Skeletal muscle tissue (tissue), 4 donors: Measurements from ENCODE around the gene CCDC187. TPM values are rescaled to one million over a fixed set of nuclear protein-coding genes. Genes with fewer than 3 reads are reported as not detected.

Experiments
- H3K27ac ChIP-seq: one replicate; pipeline ENCODE4 v1.7.0; 2013; ENCODE audit warnings: mild to moderate bottlenecking, low read depth, low read length, inconsistent platforms
- H3K27me3 ChIP-seq, 3 donors: one replicate each; pipeline ENCODE4 v1.7.0; 2013; ENCODE audit warnings: low read length in 3 of 3; ENCODE audit not compliant: control insufficient read depth in 3 of 3, insufficient read depth in 3 of 3
- H3K36me3 ChIP-seq, 3 donors: one replicate each; pipeline ENCODE4 v1.7.0; 2013; ENCODE audit warnings: low read length in 3 of 3; ENCODE audit not compliant: control insufficient read depth in 3 of 3, insufficient read depth in 3 of 3
- H3K4me1 ChIP-seq, 3 donors: one replicate each; pipeline ENCODE4 v1.7.0; 2013; ENCODE audit warnings: low read length in 3 of 3, mild to moderate bottlenecking in 3 of 3; ENCODE audit not compliant: control insufficient read depth in 3 of 3, insufficient read depth in 3 of 3
- H3K4me3 ChIP-seq, 3 donors: one replicate each; pipeline ENCODE4 v1.7.0; 2013; ENCODE audit warnings: low read length in 3 of 3
- H3K9ac ChIP-seq, 3 donors: one replicate each; pipeline ENCODE4 v1.7.0; 2013; ENCODE audit warnings: low read length in 3 of 3, mild to moderate bottlenecking in 3 of 3, moderate library complexity in 2 of 3, low read depth in 1 of 3
- H3K9me3 ChIP-seq, 3 donors: one replicate each; pipeline ENCODE4 v1.7.0; 2013; ENCODE audit warnings: low read length in 3 of 3; ENCODE audit not compliant: control insufficient read depth in 3 of 3
- total RNA-seq: library from RNA; depleted of rRNA; stranded (reverse); fragments of >200 nt; gene quantifications from one replicate; pipeline ENCODE4 v1.2.3, GENCODE V29; 2014
- donor health status: Osteomylitis.

Gene CCDC187
- total RNA-seq, 1 donor from 2014 or later = under 0.01 TPM

- Histone ChIP-seq H3K27me3 (peaks cover 27 to 64% (median 44%) of the 10 kb centered on the region in 3 donors), H3K4me3 (no peak overlapping the region), H3K4me1 (peaks cover 2 to 17% (median 7%) of the 10 kb centered on the region in 3 donors), H3K9me3 (no peaks in the 10 kb centered on the region), H3K27ac (no peak overlapping the region), H3K36me3 (no peaks in the 10 kb centered on the region), H3K9ac (peak overlapping the region in 1 of 3 donors; percentile 8)
Measured at GRCh38 chr9:136346157-136346481, 42.2 kb upstream of the CCDC187 start.

- H3K4me1 ChIP-seq = peaks cover 2 to 17% (median 7%) of the 10 kb centered on the region in 3 donors
- H3K9me3 ChIP-seq = no peaks in the 10 kb centered on the region
- H3K36me3 ChIP-seq = no peaks in the 10 kb centered on the region
- H3K9ac ChIP-seq = peak overlapping the region in 2 of 3 donors; percentile 33
- H3K27ac ChIP-seq = no peak overlapping the region
- H3K27me3 ChIP-seq = peaks cover 25 to 66% (median 47%) of the 10 kb centered on the region in 3 donors
- H3K4me3 ChIP-seq = no peak overlapping the region
Measured at GRCh38 chr9:136345281-136346156, 41.6 kb upstream of the CCDC187 start.

GRCh38 chr9:136344544-136345280 lies 40.8 kb upstream of the CCDC187 start:
- H3K27ac ChIP-seq = no peak overlapping the region

GRCh38 chr9:136343884-136344269 lies 40.0 kb upstream of the CCDC187 start:
- peaks cover 2 to 17% (median 7%) of the 10 kb centered on the region in 3 donors for H3K4me1 ChIP-seq

More at GRCh38 chr9:136344544-136345280, 40.8 kb upstream of the CCDC187 start:
- H3K27me3 ChIP-seq = peaks cover 25 to 62% (median 47%) of the 10 kb centered on the region in 3 donors
- no peaks in the 10 kb centered on the region for H3K36me3 ChIP-seq
- H3K4me1 ChIP-seq = peaks cover 2 to 17% (median 7%) of the 10 kb centered on the region in 3 donors
- no peak overlapping the region for H3K9ac ChIP-seq
- H3K9me3 ChIP-seq = no peaks in the 10 kb centered on the region
- H3K4me3 ChIP-seq = no peak overlapping the region

GRCh38 chr9:136343121-136343883 lies 39.4 kb upstream of the CCDC187 start:
- Histone ChIP-seq H3K36me3 (no peaks in the 10 kb centered on the region), H3K4me3 (peak overlapping the region in 1 of 3 donors; percentile 29), H3K27me3 (peaks cover 25 to 53% (median 41%) of the 10 kb centered on the region in 3 donors), H3K27ac (no peak overlapping the region), H3K9me3 (no peaks in the 10 kb centered on the region), H3K9ac (no peak overlapping the region), H3K4me1 (peaks cover 2 to 17% (median 7%) of the 10 kb centered on the region in 3 donors)

More at GRCh38 chr9:136343884-136344269, 40.0 kb upstream of the CCDC187 start:
- Histone ChIP-seq H3K27ac (no peak overlapping the region), H3K27me3 (peaks cover 25 to 55% (median 42%) of the 10 kb centered on the region in 3 donors), H3K36me3 (no peaks in the 10 kb centered on the region), H3K9ac (no peak overlapping the region), H3K9me3 (no peaks in the 10 kb centered on the region), H3K4me3 (no peak overlapping the region)

- no peak overlapping the region for H3K27ac ChIP-seq
- H3K27me3 ChIP-seq = peaks cover 22 to 56% (median 37%) of the 10 kb centered on the region in 3 donors
- peak overlapping the region in 1 of 3 donors; percentile 29 for H3K4me3 ChIP-seq
- H3K36me3 ChIP-seq = no peaks in the 10 kb centered on the region
- H3K4me1 ChIP-seq = peaks cover 2 to 17% (median 7%) of the 10 kb centered on the region in 3 donors
- no peaks in the 10 kb centered on the region for H3K9me3 ChIP-seq
- no peak overlapping the region for H3K9ac ChIP-seq
Measured at GRCh38 chr9:136342181-136343120, 38.6 kb upstream of the CCDC187 start.

- H3K9me3 ChIP-seq = no peaks in the 10 kb centered on the region
- H3K4me3 ChIP-seq = no peak overlapping the region
- H3K9ac ChIP-seq = no peak overlapping the region
- H3K27ac ChIP-seq = no peak overlapping the region
- no peaks in the 10 kb centered on the region for H3K36me3 ChIP-seq
- H3K27me3 ChIP-seq = peaks cover 16 to 53% (median 32%) of the 10 kb centered on the region in 3 donors
- peaks cover 2 to 17% (median 7%) of the 10 kb centered on the region in 3 donors for H3K4me1 ChIP-seq
Measured at GRCh38 chr9:136341769-136342168, 37.9 kb upstream of the CCDC187 start.

- no peaks in the 10 kb centered on the region for H3K36me3 ChIP-seq
Measured at GRCh38 chr9:136341042-136341655, 37.3 kb upstream of the CCDC187 start.

More at GRCh38 chr9:136341042-136341655, 37.3 kb upstream of the CCDC187 start:
- Histone ChIP-seq H3K27ac (no peak overlapping the region), H3K4me1 (peaks cover 2 to 16% (median 6%) of the 10 kb centered on the region in 3 donors), H3K9ac (no peak overlapping the region), H3K9me3 (no peaks in the 10 kb centered on the region), H3K4me3 (no peak overlapping the region), H3K27me3 (peaks cover 12 to 47% (median 27%) of the 10 kb centered on the region in 3 donors)
